Measurements from ENCODE around the gene ITPRIPL2.

The ITPRIPL2 gene

GRCh38 chr16:19123535-19124178 lies 9.9 kb downstream of the ITPRIPL2 start:
- DNase-seq: no peak

- no peak for DNase-seq
Observed at GRCh38 chr16:19126300-19126699, 12.5 kb downstream of the ITPRIPL2 start.

- DNase-seq: no peak
Observed at GRCh38 chr16:19127205-19127604, 13.4 kb downstream of the ITPRIPL2 start.

- DNase-seq: no peak
Observed at GRCh38 chr16:19127674-19128131, 13.9 kb downstream of the ITPRIPL2 start.

- no peak for DNase-seq
Observed at GRCh38 chr16:19128454-19129200, 14.9 kb downstream of the ITPRIPL2 start.

GRCh38 chr16:19130385-19130784 lies 16.6 kb downstream of the ITPRIPL2 start:
- no peak for DNase-seq

- no peak for DNase-seq
Observed at GRCh38 chr16:19130852-19131824, 17.4 kb downstream of the ITPRIPL2 start.

GRCh38 chr16:19131825-19132218 lies 18.1 kb downstream of the ITPRIPL2 start:
- DNase-seq: no peak

GRCh38 chr16:19132255-19132654 lies 18.5 kb downstream of the ITPRIPL2 start:
- DNase-seq: no peak

- DNase-seq: no peak
Observed at GRCh38 chr16:19132898-19133297, 19.1 kb downstream of the ITPRIPL2 start.

- DNase-seq: no peak
Observed at GRCh38 chr16:19133600-19133999, 19.8 kb downstream of the ITPRIPL2 start.

- no peak for DNase-seq
Observed at GRCh38 chr16:19135201-19135842, 21.6 kb downstream of the ITPRIPL2 start.

- DNase-seq: no peak
Observed at GRCh38 chr16:19135896-19136438, 22.2 kb downstream of the ITPRIPL2 start.

- no peak for DNase-seq
Observed at GRCh38 chr16:19136549-19137196, 22.9 kb downstream of the ITPRIPL2 start.

- no peak for DNase-seq
Observed at GRCh38 chr16:19137201-19138128, 23.7 kb downstream of the ITPRIPL2 start.

- DNase-seq: no peak
Observed at GRCh38 chr16:19138601-19139000, 24.8 kb downstream of the ITPRIPL2 start.

- no peak for DNase-seq
Observed at GRCh38 chr16:19139436-19140091, 25.8 kb downstream of the ITPRIPL2 start.

- no peak for DNase-seq
Observed at GRCh38 chr16:19140396-19140795, 26.6 kb downstream of the ITPRIPL2 start.

- no peak for DNase-seq
Observed at GRCh38 chr16:19142939-19143598, 29.3 kb downstream of the ITPRIPL2 start.

GRCh38 chr16:19143599-19143956 lies 29.8 kb downstream of the ITPRIPL2 start:
- DNase-seq: no peak

Data from retina (tissue), 1 donor.